Uterus (tissue), 2 donors: ENCODE data around the gene EML6.

Source experiments
- CTCF ChIP-seq, 4 experiments: fragments of 200-600 bp in 2 of 4; fragments of 450-650 bp in 2 of 4; sonication (generic) in 2 of 4; IDR thresholded peaks; one replicate each; pipeline ENCODE4 v1.5.1; 2016 to 2019; ENCODE audit warnings: antibody characterized with exemption in 4 of 4, mild to moderate bottlenecking in 2 of 4, moderate library complexity in 1 of 4
- POLR2A ChIP-seq, 2 donors: fragments of 450-650 bp; IDR thresholded peaks; one replicate each; pipeline ENCODE4 v1.6.1; 2016; ENCODE audit warnings: antibody characterized with exemption in 2 of 2, mild to moderate bottlenecking in 1 of 2, moderate library complexity in 1 of 2

GRCh38 chr2:54708584-54709335 lies 14.7 kb upstream of the EML6 start:
- TF ChIP-seq CTCF (IDR thresholded peaks at IDR 0.05): no peak
- TF ChIP-seq POLR2A (IDR thresholded peaks at IDR 0.05): no peak
